ENCODE measurements around the gene C4orf51.

Gene C4orf51

DNA sequence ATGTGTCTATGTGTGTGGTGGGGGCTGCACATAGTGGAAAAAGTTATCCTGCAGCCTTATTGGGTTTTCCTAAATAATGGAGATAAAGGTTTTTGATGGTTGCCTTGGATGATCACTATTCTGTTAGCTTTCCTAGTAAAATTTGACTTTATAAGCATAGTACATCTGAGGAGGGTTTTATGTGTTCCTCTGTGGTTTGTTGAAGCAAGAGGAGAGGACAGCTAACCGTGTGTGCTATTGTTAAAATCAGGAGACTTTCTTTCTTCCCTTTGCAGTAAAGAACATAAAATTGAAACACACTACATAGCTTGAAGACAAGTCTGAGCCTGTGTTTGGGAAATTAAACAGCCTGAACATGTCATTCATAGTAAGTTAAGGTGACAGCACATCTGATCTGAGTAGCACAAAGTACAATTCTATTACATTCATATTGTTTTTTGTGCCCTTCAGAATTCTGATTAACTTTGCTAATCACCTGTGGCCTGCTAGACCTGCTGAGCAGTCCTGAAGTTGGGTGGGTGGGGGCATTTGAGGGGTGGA, 36.8 kb downstream of the C4orf51 start:
- Histone ChIP-seq H3K4me3 (ENCODE audit: low read length) (no peak overlapping the region), H3K9ac (ENCODE audit: low read length) (no peak overlapping the region), H3K36me3 (ENCODE audit: control insufficient read depth, insufficient read depth, low read length) (no peaks in the 10 kb centered on the region), H3K4me1 (ENCODE audit: control insufficient read depth, insufficient read depth, low read length) (no peaks in the 10 kb centered on the region), H3K27me3 (ENCODE audit: control insufficient read depth, insufficient read depth, low read length) (no peaks in the 10 kb centered on the region), H3K27ac (ENCODE audit: low read depth, low read length) (no peak overlapping the region)

GRCh38 chr4:145719752-145720624, 40.0 kb downstream of the C4orf51 start:
- H3K9ac ChIP-seq (ENCODE audit: low read length) = no peak overlapping the region
- H3K27me3 ChIP-seq (ENCODE audit: control insufficient read depth, insufficient read depth, low read length) = no peaks in the 10 kb centered on the region
- no peaks in the 10 kb centered on the region for H3K36me3 ChIP-seq (ENCODE audit: control insufficient read depth, insufficient read depth, low read length)
- no peak overlapping the region for H3K4me3 ChIP-seq (ENCODE audit: low read length)
- H3K4me1 ChIP-seq (ENCODE audit: control insufficient read depth, insufficient read depth, low read length) = no peaks in the 10 kb centered on the region
- H3K27ac ChIP-seq (ENCODE audit: low read depth, low read length) = no peak overlapping the region

DNA sequence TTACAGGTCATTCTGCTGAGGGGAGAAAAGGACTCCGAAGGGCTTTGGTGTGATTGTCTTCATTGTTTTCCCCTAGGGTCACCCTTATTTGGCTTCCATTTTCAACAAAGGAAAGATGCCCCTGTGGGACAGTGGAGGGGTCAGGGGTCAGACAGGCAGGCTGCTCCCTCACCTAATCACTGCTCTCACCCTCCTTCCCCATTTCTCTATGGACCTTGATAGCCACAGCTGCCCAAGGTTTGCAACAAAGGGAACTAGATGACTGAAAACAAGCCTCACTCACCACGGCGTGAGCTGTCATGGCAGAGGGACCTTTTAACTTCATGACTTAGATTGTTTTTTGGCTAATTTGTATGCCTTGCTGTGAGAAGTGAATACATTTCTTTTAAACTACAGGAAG, 40.7 kb downstream of the C4orf51 start:
- Histone ChIP-seq H3K4me1 (ENCODE audit: control insufficient read depth, insufficient read depth, low read length) (no peaks in the 10 kb centered on the region), H3K4me3 (ENCODE audit: low read length) (no peak overlapping the region), H3K36me3 (ENCODE audit: control insufficient read depth, insufficient read depth, low read length) (no peaks in the 10 kb centered on the region), H3K9ac (ENCODE audit: low read length) (no peak overlapping the region), H3K27ac (ENCODE audit: low read depth, low read length) (no peak overlapping the region), H3K27me3 (ENCODE audit: control insufficient read depth, insufficient read depth, low read length) (no peaks in the 10 kb centered on the region)

GRCh38 chr4:145722561-145722960, 42.6 kb downstream of the C4orf51 start:
- H3K27ac ChIP-seq (ENCODE audit: low read depth, low read length) = no peak overlapping the region
- no peaks in the 10 kb centered on the region for H3K36me3 ChIP-seq (ENCODE audit: control insufficient read depth, insufficient read depth, low read length)
- no peak overlapping the region for H3K4me3 ChIP-seq (ENCODE audit: low read length)
- H3K9ac ChIP-seq (ENCODE audit: low read length) = no peak overlapping the region
- no peaks in the 10 kb centered on the region for H3K27me3 ChIP-seq (ENCODE audit: control insufficient read depth, insufficient read depth, low read length)
- H3K4me1 ChIP-seq (ENCODE audit: control insufficient read depth, insufficient read depth, low read length) = no peaks in the 10 kb centered on the region

DNA sequence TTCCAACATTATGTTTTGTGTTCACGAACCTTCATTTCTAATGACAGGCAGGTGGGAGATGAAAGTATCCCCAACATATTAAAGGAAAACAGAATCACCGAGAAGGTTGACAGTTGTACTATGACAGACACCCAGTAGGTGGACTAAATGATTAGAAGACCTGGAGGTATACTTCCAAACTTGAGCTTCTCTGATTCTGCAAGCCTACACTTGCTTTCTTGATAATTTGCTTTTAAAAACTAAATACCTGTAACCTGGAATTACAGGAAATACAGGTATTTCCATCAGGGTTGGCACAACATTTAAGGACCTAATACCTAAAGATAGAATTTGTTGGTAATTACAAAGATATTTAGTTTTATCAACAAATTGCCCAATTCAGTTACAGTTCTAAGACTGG, 43.4 kb downstream of the C4orf51 start:
- no peak overlapping the region for H3K4me3 ChIP-seq (ENCODE audit: low read length)
- no peak overlapping the region for H3K9ac ChIP-seq (ENCODE audit: low read length)
- no peak overlapping the region for H3K27ac ChIP-seq (ENCODE audit: low read depth, low read length)
- no peaks in the 10 kb centered on the region for H3K4me1 ChIP-seq (ENCODE audit: control insufficient read depth, insufficient read depth, low read length)
- H3K27me3 ChIP-seq (ENCODE audit: control insufficient read depth, insufficient read depth, low read length) = no peaks in the 10 kb centered on the region
- no peaks in the 10 kb centered on the region for H3K36me3 ChIP-seq (ENCODE audit: control insufficient read depth, insufficient read depth, low read length)

DNA sequence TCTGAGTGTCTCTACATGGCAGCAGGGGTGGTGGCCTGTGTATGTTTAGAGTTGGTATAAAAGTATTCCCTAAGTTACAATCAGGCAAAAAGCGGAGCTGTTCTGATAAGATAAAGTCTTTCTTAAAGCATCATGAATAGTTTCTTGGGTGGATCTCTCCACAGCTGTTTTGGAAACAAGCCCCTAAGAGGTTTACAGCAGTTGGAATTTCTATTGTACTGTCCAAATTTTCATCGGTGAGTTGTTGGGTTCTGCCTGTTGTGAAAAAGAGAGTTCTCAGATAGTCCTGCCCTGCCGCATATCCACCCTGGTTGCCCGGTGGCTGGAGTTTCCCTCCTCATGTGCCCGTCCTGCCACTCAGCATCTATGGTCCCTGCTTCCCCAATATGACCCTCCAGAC, 50.1 kb downstream of the C4orf51 start:
- Histone ChIP-seq H3K4me1 (ENCODE audit: control insufficient read depth, insufficient read depth, low read length) (peaks cover 20% of the 10 kb centered on the region), H3K4me3 (ENCODE audit: low read length) (no peak overlapping the region), H3K9ac (ENCODE audit: low read length) (no peak overlapping the region), H3K27me3 (ENCODE audit: control insufficient read depth, insufficient read depth, low read length) (no peaks in the 10 kb centered on the region), H3K36me3 (ENCODE audit: control insufficient read depth, insufficient read depth, low read length) (no peaks in the 10 kb centered on the region), H3K27ac (ENCODE audit: low read depth, low read length) (no peak overlapping the region)

- Histone ChIP-seq H3K27me3 (ENCODE audit: control insufficient read depth, insufficient read depth, low read length) (no peaks in the 10 kb centered on the region), H3K36me3 (ENCODE audit: control insufficient read depth, insufficient read depth, low read length) (no peaks in the 10 kb centered on the region), H3K4me3 (ENCODE audit: low read length) (no peak overlapping the region), H3K27ac (ENCODE audit: low read depth, low read length) (no peak overlapping the region), H3K4me1 (ENCODE audit: control insufficient read depth, insufficient read depth, low read length) (peaks cover 28% of the 10 kb centered on the region), H3K9ac (ENCODE audit: low read length) (no peak overlapping the region)
Measured at GRCh38 chr4:145731028-145731427, 51.1 kb downstream of the C4orf51 start.

GRCh38 chr4:145732001-145732815, 52.3 kb downstream of the C4orf51 start:
- H3K9ac ChIP-seq (ENCODE audit: low read length) = peak overlapping the region; percentile 26
- H3K27ac ChIP-seq (ENCODE audit: low read depth, low read length) = peak overlapping the region; percentile 100
- peaks cover 37% of the 10 kb centered on the region for H3K4me1 ChIP-seq (ENCODE audit: control insufficient read depth, insufficient read depth, low read length)
- H3K36me3 ChIP-seq (ENCODE audit: control insufficient read depth, insufficient read depth, low read length) = no peaks in the 10 kb centered on the region
- peak overlapping the region; percentile 63 for H3K4me3 ChIP-seq (ENCODE audit: low read length)
- H3K27me3 ChIP-seq (ENCODE audit: control insufficient read depth, insufficient read depth, low read length) = no peaks in the 10 kb centered on the region

DNA sequence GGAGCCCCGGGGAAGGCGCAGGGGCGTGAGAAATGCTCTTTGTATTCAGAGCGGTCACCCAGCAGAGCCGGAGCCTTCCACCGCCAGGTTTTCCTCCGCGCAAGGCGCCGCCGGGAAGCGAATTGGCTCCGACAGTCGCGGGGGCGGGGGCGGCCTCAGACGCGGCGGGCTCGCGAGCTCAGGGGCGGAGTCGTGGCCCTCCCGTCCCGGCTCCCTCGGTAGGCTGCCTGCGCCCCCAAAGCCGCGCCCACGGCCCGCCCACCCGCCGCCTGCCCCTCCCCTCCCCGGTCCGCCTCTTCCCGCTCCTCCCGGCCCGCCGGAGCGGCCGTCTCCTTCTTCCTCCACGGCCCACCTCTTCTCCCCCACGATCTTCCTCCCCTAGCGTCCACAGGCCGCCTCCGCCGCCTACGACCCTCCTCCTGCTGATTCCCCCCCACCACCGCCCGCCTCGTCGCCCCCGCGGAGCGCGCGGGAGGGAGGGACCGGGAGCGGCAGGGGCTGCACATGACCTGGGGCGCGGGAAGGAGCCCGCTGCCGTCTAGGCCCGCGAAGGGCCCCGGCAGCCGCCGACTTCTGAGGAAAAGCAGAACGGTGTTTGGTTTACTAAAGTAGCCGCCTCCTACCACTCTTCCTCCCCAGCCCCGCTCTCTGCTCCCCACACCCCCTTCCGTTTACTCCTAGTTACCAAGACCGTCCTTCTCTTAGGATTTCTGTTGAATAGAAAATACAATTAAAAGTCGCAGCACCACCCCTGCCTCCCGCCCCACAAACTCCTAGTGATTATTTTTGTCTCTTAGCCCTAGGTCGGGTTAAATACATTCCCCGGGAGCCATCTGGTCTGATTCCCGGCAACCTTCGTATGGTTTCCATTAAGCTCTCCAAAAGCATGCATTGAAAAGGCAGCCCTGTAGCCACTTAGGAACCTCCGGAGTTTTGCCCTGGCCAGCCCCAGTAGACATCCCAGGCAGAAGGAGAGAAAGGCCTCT, 53.2 kb downstream of the C4orf51 start:
- Histone ChIP-seq H3K4me3 (ENCODE audit: low read length) (peak overlapping the region; percentile 70), H3K27ac (ENCODE audit: low read depth, low read length) (peak overlapping the region; percentile 100), H3K4me1 (ENCODE audit: control insufficient read depth, insufficient read depth, low read length) (peaks cover 37% of the 10 kb centered on the region), H3K27me3 (ENCODE audit: control insufficient read depth, insufficient read depth, low read length) (no peaks in the 10 kb centered on the region), H3K9ac (ENCODE audit: low read length) (peak overlapping the region; percentile 64), H3K36me3 (ENCODE audit: control insufficient read depth, insufficient read depth, low read length) (no peaks in the 10 kb centered on the region)

- Histone ChIP-seq H3K4me1 (ENCODE audit: control insufficient read depth, insufficient read depth, low read length) (peaks cover 37% of the 10 kb centered on the region), H3K4me3 (ENCODE audit: low read length) (peak overlapping the region; percentile 70), H3K27me3 (ENCODE audit: control insufficient read depth, insufficient read depth, low read length) (no peaks in the 10 kb centered on the region), H3K36me3 (ENCODE audit: control insufficient read depth, insufficient read depth, low read length) (no peaks in the 10 kb centered on the region), H3K9ac (ENCODE audit: low read length) (no peak overlapping the region), H3K27ac (ENCODE audit: low read depth, low read length) (peak overlapping the region; percentile 100)
Measured at GRCh38 chr4:145734031-145734430, 54.1 kb downstream of the C4orf51 start.

GRCh38 chr4:145734576-145735346, 54.8 kb downstream of the C4orf51 start:
- no peaks in the 10 kb centered on the region for H3K27me3 ChIP-seq (ENCODE audit: control insufficient read depth, insufficient read depth, low read length)
- peak overlapping the region; percentile 100 for H3K27ac ChIP-seq (ENCODE audit: low read depth, low read length)
- no peak overlapping the region for H3K9ac ChIP-seq (ENCODE audit: low read length)
- H3K4me3 ChIP-seq (ENCODE audit: low read length) = peak overlapping the region; percentile 70
- no peaks in the 10 kb centered on the region for H3K36me3 ChIP-seq (ENCODE audit: control insufficient read depth, insufficient read depth, low read length)
- H3K4me1 ChIP-seq (ENCODE audit: control insufficient read depth, insufficient read depth, low read length) = peaks cover 39% of the 10 kb centered on the region
